PC-3 (cell line): ENCODE data around the gene SH3RF3. TPM values are rescaled to one million over a fixed set of nuclear protein-coding genes. Genes with fewer than 3 reads are reported as not detected.

Experiments used
- ATAC-seq: fragments of 200-7000 bp; cut with Tn5 transposase; 2 replicates; pipeline ENCODE4 v1.9.1; 2020; ENCODE audit warnings: mild to moderate bottlenecking, moderate library complexity
- BruUV-seq: library from RNA; stranded (reverse); fragments of 400-500 nt; replicated peaks from 2 replicates; lab custom pipeline; 2021; lab: Mats Ljungman, UMichigan
- CTCF ChIA-PET: fragments of 300-600 bp; sonication (Branson Sonifier 250); formaldehyde crosslinking; loops from one replicate; lab custom pipeline; 2022; ENCODE audit warnings: antibody characterized with exemption; lab: Charles Lee
- POLR2A ChIA-PET: fragments of 300-600 bp; sonication (Branson Sonifier 250); formaldehyde crosslinking; loops from one replicate; lab custom pipeline; 2022; ENCODE audit warnings: antibody characterized with exemption; ENCODE audit not compliant: unreplicated experiment; lab: Charles Lee
- DNase-seq: peaks from one replicate; pipeline ENCODE4 v3.0.0-alpha.2; 2015
- H2AFZ ChIP-seq: fragments of 300-600 bp; sonication (generic); 2 replicates; pipeline ENCODE4 v1.6.0; 2016; ENCODE audit warnings: antibody characterized with exemption, low read length
- H3F3A ChIP-seq: fragments of 300-600 bp; sonication (generic); one replicate; pipeline ENCODE4 v1.6.0; 2017; ENCODE audit warnings: antibody characterized with exemption, low read length, control low read depth, mild to moderate bottlenecking; ENCODE audit not compliant: unreplicated experiment
- H3K27ac ChIP-seq: fragments of 300-600 bp; sonication (generic); 2 replicates; pipeline ENCODE4 v1.5.1; 2016; ENCODE audit warnings: mild to moderate bottlenecking, low read length
- H3K27me3 ChIP-seq: fragments of 300-600 bp; sonication (generic); 2 replicates; pipeline ENCODE4 v1.6.1; 2016; ENCODE audit warnings: low read length, mixed read lengths
- H3K36me3 ChIP-seq: fragments of 300-600 bp; sonication (generic); 2 replicates; pipeline ENCODE4 v1.6.1; 2016; ENCODE audit warnings: low read depth, mixed run types, low read length, mixed read lengths
- H3K4me1 ChIP-seq: fragments of 300-600 bp; sonication (generic); 2 replicates; pipeline ENCODE4 v1.5.1; 2016; ENCODE audit warnings: low read length; ENCODE audit not compliant: insufficient read depth
- H3K4me2 ChIP-seq: fragments of 300-600 bp; sonication (generic); 2 replicates; pipeline ENCODE4 v1.6.0; 2016; ENCODE audit warnings: low read length
- H3K4me3 ChIP-seq: fragments of 300-600 bp; sonication (generic); 2 replicates; pipeline ENCODE4 v1.5.1; 2016; ENCODE audit warnings: mild to moderate bottlenecking, low read length, mixed read lengths
- H3K79me2 ChIP-seq: fragments of 300-600 bp; sonication (generic); 2 replicates; pipeline ENCODE4 v1.6.1; 2017; ENCODE audit warnings: low read length, mixed read lengths
- H3K9ac ChIP-seq: fragments of 300-600 bp; sonication (generic); 2 replicates; pipeline ENCODE4 v1.6.0; 2016; ENCODE audit warnings: mild to moderate bottlenecking, low read length
- H3K9me2 ChIP-seq: fragments of 300-600 bp; sonication (generic); replicated peaks from 2 replicates; pipeline ENCODE4 v1.6.1; 2016; ENCODE audit warnings: mixed run types, low read length, mixed read lengths
- H3K9me3 ChIP-seq: fragments of 300-600 bp; sonication (generic); 2 replicates; pipeline ENCODE4 v1.6.1; 2016; ENCODE audit warnings: low read length, mixed read lengths
- H4K20me1 ChIP-seq: fragments of 300-600 bp; sonication (generic); 2 replicates; pipeline ENCODE4 v1.6.1; 2016; ENCODE audit warnings: low read length, mixed read lengths
- EZH2 ChIP-seq: fragments of 300-600 bp; sonication (generic); IDR thresholded peaks from one replicate; pipeline ENCODE4 v1.6.1; 2017; ENCODE audit warnings: antibody characterized with exemption, mild to moderate bottlenecking, low read length; ENCODE audit not compliant: unreplicated experiment
- EZH2phosphoT487 ChIP-seq: fragments of 300-600 bp; sonication (generic); IDR thresholded peaks from 2 replicates; pipeline ENCODE4 v1.6.1; 2018; ENCODE audit warnings: mild to moderate bottlenecking, antibody characterized with exemption, low read length, borderline replicate concordance
- intact Hi-C: fragments of 100-400 bp; cut with micrococcal nuclease; formaldehyde crosslinking; loops from 2 replicates; pipeline ENCODE4 v1.9.0; 2023
- total RNA-seq: library from RNA; depleted of rRNA; stranded (reverse); fragments of >200 nt; gene quantifications from 2 replicates; pipeline ENCODE4 v1.2.3, GENCODE V29; 2014
- TF ChIP-seq, protein P1 (sequence below): fragments of 300-600 bp; sonication (generic); conservative IDR thresholded peaks from 2 replicates; pipeline ENCODE4 v1.5.1; 2017; ENCODE audit warnings: antibody characterized with exemption, low read depth, mild to moderate bottlenecking, low read length

SH3RF3 gene
- total RNA-seq, 1 experiment from 2014 or later: 11.7 TPM

- POLR2A ChIA-PET: interaction anchor here (0.7 kb wide), 1 partner anchor 188 kb away, joined by 4 read pairs; no protein-coding TSS in a partner anchor
- H2AFZ ChIP-seq: no peak overlapping the region
- H3K27ac ChIP-seq: no peak overlapping the region
- DNase-seq: no peak
- no peaks in the 10 kb centered on the region for H3K36me3 ChIP-seq
- no peaks in the 10 kb centered on the region for H3K27me3 ChIP-seq
- no peak overlapping the region for H3K9ac ChIP-seq
- no peak overlapping the region for H3K4me2 ChIP-seq
- intact Hi-C loops: no loop called here
- H3K4me1 ChIP-seq: peaks cover 6% of the 10 kb centered on the region; the same call in 1 of the 2 replicates
- H3K4me3 ChIP-seq: no peak overlapping the region
- H3K79me2 ChIP-seq: no peaks in the 10 kb centered on the region
- no peaks in the 10 kb centered on the region for H4K20me1 ChIP-seq
- no peaks in the 10 kb centered on the region for H3F3A ChIP-seq
- ATAC-seq: no peak
- CTCF ChIA-PET: no interaction called here
- H3K9me3 ChIP-seq: no peaks in the 10 kb centered on the region
- TF ChIP-seq EZH2 (no peak), EZH2phosphoT487 (no peak)
- TF ChIP-seq, protein P1, sequence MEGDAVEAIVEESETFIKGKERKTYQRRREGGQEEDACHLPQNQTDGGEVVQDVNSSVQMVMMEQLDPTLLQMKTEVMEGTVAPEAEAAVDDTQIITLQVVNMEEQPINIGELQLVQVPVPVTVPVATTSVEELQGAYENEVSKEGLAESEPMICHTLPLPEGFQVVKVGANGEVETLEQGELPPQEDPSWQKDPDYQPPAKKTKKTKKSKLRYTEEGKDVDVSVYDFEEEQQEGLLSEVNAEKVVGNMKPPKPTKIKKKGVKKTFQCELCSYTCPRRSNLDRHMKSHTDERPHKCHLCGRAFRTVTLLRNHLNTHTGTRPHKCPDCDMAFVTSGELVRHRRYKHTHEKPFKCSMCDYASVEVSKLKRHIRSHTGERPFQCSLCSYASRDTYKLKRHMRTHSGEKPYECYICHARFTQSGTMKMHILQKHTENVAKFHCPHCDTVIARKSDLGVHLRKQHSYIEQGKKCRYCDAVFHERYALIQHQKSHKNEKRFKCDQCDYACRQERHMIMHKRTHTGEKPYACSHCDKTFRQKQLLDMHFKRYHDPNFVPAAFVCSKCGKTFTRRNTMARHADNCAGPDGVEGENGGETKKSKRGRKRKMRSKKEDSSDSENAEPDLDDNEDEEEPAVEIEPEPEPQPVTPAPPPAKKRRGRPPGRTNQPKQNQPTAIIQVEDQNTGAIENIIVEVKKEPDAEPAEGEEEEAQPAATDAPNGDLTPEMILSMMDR: no peak
- no peaks in the 10 kb centered on the region for H3K9me2 ChIP-seq
- no TSS peak for BruUV-seq
Measured at GRCh38 chr2:109531896-109532727, 403.1 kb downstream of the SH3RF3 start.

- Histone ChIP-seq H3K9me3 (no peaks in the 10 kb centered on the region), H2AFZ (no peak overlapping the region), H3K36me3 (no peaks in the 10 kb centered on the region), H3K79me2 (no peaks in the 10 kb centered on the region), H3K4me3 (no peak overlapping the region), H4K20me1 (no peaks in the 10 kb centered on the region), H3K4me1 (peaks cover 6% of the 10 kb centered on the region; the same call in 1 of the 2 replicates), H3K27me3 (no peaks in the 10 kb centered on the region), H3K4me2 (no peak overlapping the region), H3K9ac (no peak overlapping the region), H3K9me2 (no peaks in the 10 kb centered on the region), H3F3A (no peaks in the 10 kb centered on the region), H3K27ac (no peak overlapping the region)
- no peak for DNase-seq
- no TSS peak for BruUV-seq
- ChIA-PET POLR2A (interaction anchor here (0.7 kb wide), 1 partner anchor 188 kb away, joined by 4 read pairs; no protein-coding TSS in a partner anchor), CTCF (no interaction called here)
- TF ChIP-seq, protein P1: no peak
- TF ChIP-seq EZH2phosphoT487 (no peak), EZH2 (no peak)
- intact Hi-C loops: no loop called here
- ATAC-seq: no peak
Measured at GRCh38 chr2:109532728-109533076, 403.7 kb downstream of the SH3RF3 start.

DNA sequence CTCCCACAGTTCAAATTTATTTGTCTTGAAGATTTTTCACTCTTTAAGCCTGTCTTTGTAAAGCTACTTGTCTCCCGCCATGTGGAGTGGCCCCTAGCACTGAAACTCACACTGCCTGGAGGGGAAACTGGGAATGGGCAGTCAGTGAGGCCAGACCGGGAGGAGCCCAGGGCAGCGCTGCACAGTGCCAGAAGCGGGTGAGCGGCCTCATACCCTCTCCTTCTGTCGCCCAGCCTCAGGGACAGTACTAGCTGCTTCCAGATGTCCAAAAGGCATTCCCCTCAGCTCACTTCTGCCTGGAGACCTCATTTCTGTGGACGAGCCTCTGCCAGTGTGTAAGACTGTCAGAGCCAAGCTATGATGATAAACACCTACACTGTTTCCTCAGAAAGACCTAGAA lies 404.8 kb downstream of the SH3RF3 start:
- DNase-seq (no peak), ATAC-seq (no peak)
- Histone ChIP-seq H2AFZ (no peak overlapping the region), H3K9me2 (no peaks in the 10 kb centered on the region), H3K4me2 (no peak overlapping the region), H3K27ac (no peak overlapping the region), H3K36me3 (no peaks in the 10 kb centered on the region), H3K9me3 (no peaks in the 10 kb centered on the region), H4K20me1 (no peaks in the 10 kb centered on the region), H3K27me3 (no peaks in the 10 kb centered on the region), H3K4me1 (peaks cover 6% of the 10 kb centered on the region; the same call in 1 of the 2 replicates), H3F3A (no peaks in the 10 kb centered on the region), H3K9ac (no peak overlapping the region), H3K4me3 (no peak overlapping the region), H3K79me2 (no peaks in the 10 kb centered on the region)
- POLR2A ChIA-PET: interaction anchor here (0.7 kb wide), 1 partner anchor 129 kb away, joined by 5 read pairs; no protein-coding TSS in a partner anchor
- CTCF ChIA-PET: interaction anchor here (0.6 kb wide), 1 partner anchor 407 kb away, joined by 3 read pairs; no protein-coding TSS in a partner anchor
- no TSS peak for BruUV-seq
- intact Hi-C loops: no loop called here
- TF ChIP-seq EZH2phosphoT487 (no peak), EZH2 (no peak)
